ENCODE results near the gene TAF4B. TPM values are rescaled to one million over a fixed set of nuclear protein-coding genes. Genes with fewer than 3 reads are reported as not detected.
"Not testable (repeated sequence)": the region's sequence is repeated elsewhere in the genome, so short reads cannot be mapped to it uniquely, and the experiment has no call there.

TAF4B gene
- total and polyA plus RNA-seq, 4 donors = 1.6 to 5.9 (median 2.4) TPM

DNA sequence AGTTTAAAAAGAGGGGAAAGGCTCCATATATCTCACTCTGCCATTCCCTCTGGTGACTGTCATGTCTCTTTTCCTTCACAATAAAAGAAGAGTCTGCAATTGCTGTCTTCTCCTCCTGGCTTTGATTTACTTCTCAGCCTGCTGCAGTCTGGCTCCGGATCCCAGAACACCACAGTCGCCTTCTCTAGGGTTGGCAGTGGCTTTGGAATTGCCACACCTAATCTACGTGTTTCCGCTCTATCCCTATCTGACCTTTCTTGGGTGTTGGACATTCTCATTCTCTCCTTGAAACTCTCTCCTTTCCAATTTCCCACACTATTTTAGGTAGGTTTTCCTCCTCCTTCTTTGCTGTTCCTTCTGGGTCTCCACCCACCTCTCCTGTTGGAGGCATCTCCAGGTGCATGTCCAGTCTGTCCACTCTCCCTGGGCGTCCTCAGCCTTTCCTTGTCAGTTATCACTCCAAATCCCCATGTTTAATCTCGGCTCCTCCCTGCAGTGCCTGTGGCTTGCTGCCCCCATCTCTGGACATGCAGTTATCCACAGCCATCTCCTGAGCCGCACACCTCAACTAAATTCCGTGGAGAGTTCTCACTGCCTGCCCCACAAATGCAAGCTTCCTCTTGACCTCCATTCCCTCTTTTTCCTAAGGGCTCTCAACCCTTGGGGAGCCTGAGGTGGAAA, 209.3 kb downstream of the TAF4B start:
- no peak for DNase-seq
- no peak overlapping the region for H3K27ac ChIP-seq (ENCODE audit: low read depth in 1 of 2, low read length in 1 of 2)
- TF ChIP-seq, protein P1, sequence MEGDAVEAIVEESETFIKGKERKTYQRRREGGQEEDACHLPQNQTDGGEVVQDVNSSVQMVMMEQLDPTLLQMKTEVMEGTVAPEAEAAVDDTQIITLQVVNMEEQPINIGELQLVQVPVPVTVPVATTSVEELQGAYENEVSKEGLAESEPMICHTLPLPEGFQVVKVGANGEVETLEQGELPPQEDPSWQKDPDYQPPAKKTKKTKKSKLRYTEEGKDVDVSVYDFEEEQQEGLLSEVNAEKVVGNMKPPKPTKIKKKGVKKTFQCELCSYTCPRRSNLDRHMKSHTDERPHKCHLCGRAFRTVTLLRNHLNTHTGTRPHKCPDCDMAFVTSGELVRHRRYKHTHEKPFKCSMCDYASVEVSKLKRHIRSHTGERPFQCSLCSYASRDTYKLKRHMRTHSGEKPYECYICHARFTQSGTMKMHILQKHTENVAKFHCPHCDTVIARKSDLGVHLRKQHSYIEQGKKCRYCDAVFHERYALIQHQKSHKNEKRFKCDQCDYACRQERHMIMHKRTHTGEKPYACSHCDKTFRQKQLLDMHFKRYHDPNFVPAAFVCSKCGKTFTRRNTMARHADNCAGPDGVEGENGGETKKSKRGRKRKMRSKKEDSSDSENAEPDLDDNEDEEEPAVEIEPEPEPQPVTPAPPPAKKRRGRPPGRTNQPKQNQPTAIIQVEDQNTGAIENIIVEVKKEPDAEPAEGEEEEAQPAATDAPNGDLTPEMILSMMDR (IDR thresholded peaks at IDR 0.05; ENCODE audit: control extremely low read depth, extremely low read depth) = no peak
- peaks cover 0 to 1% (median 0%) of the 10 kb centered on the region in 4 donors for H3K9me3 ChIP-seq (ENCODE audit: control insufficient read depth in 4 of 4, insufficient read depth in 3 of 4, low read length in 3 of 4)
- no peaks in the 10 kb centered on the region for H3K36me3 ChIP-seq (ENCODE audit: control insufficient read depth in 4 of 4, insufficient read depth in 4 of 4, low read length in 4 of 4)
- H3K27me3 ChIP-seq (ENCODE audit: control insufficient read depth in 3 of 3, insufficient read depth in 3 of 3, low read length in 2 of 3) = no peaks in the 10 kb centered on the region
- H3K4me1 ChIP-seq (ENCODE audit: control insufficient read depth in 5 of 5, insufficient read depth in 5 of 5, low read length in 5 of 5) = peaks cover 0 to 3% (median 0%) of the 10 kb centered on the region in 5 donors
- no peak overlapping the region for H3K9ac ChIP-seq (ENCODE audit: insufficient read depth in 1 of 2, low read length in 2 of 2)
- no peak for ATAC-seq (ENCODE audit: insufficient read depth, low FRiP score)
- 86 to 89% methylated on average over 8 of the region's 8 CpGs for WGBS, 2 donors
- no peak overlapping the region for H3K4me3 ChIP-seq

DNA sequence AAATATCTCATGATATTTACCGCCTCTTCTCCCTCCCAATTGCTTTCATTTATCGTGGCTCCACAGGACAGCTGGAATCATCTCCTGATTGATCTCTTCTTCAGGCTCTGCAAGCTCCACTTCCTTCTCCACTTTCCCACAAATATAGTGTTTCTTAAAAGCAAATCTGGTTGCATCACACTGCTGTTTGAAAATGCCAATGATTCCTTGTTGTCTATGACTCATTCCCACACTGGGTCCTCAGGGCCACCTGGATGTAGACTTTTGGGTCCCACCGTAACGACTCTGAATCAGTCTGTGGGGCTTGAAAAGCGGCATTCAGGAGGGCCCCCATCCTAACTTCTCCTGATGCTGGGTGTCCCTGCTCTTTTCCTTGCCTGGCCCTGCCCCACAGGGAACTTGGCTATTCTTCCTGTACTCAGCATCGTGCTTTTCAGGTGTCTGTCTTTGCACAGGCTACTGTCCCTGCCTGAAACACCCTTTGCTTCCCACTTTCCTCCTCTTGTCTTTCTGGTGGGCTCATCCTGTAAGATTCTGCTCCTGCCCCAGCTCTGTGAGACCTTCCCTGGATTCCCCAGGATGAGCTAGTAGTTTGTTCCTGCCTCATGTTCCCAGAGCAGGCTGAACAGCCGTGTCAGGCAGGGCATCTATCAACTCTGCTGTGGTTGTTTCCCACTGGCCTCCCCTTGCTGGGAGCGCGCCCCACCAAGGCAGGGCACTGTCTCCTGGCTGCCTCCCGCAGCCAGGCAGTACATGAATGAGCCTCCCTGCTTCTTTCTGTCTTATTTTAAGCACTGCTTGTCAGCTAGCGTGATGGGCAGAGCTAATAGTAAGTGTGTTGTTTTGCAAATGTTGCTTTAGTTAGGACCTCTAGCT, 210.2 kb downstream of the TAF4B start:
- WGBS, 2 donors = 78 to 84% methylated on average over 11 of the region's 11 CpGs
- no peak overlapping the region for H3K4me3 ChIP-seq
- no peaks in the 10 kb centered on the region for H3K36me3 ChIP-seq (ENCODE audit: control insufficient read depth in 4 of 4, insufficient read depth in 4 of 4, low read length in 4 of 4)
- ATAC-seq (ENCODE audit: insufficient read depth, low FRiP score) = no peak
- no peak for DNase-seq
- TF ChIP-seq, protein P1 (IDR thresholded peaks at IDR 0.05; ENCODE audit: control extremely low read depth, extremely low read depth) = no peak
- no peaks in the 10 kb centered on the region for H3K27me3 ChIP-seq (ENCODE audit: control insufficient read depth in 3 of 3, insufficient read depth in 3 of 3, low read length in 2 of 3)
- H3K9me3 ChIP-seq (ENCODE audit: control insufficient read depth in 4 of 4, insufficient read depth in 3 of 4, low read length in 3 of 4) = peaks cover 0 to 1% (median 0%) of the 10 kb centered on the region in 4 donors
- peaks cover 0 to 3% (median 2%) of the 10 kb centered on the region in 5 donors for H3K4me1 ChIP-seq (ENCODE audit: control insufficient read depth in 5 of 5, insufficient read depth in 5 of 5, low read length in 5 of 5)
- H3K9ac ChIP-seq (ENCODE audit: insufficient read depth in 1 of 2, low read length in 2 of 2) = no peak overlapping the region
- no peak overlapping the region for H3K27ac ChIP-seq (ENCODE audit: low read depth in 1 of 2, low read length in 1 of 2)

DNA sequence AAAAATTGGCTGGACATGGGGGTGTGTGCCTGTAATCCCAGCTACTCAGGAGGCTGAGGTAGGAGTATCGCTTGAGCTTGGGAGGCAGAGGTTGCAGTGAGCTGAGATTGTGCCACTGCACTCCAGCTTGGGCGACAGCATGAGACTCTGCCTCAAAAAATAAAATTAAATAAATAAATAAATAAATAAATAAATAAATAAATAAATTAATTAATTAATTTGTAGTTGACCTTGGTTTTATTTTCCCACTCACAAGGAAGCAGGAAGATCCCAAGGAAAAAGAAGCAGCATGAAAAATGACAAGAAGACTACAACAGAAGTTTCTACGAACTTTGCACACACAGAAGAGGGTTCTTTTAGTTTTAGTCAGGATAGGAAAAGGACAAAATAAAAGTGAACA, 211.4 kb downstream of the TAF4B start:
- H3K27ac ChIP-seq (ENCODE audit: low read depth in 1 of 2, low read length in 1 of 2); H3K9ac ChIP-seq (ENCODE audit: insufficient read depth in 1 of 2, low read length in 2 of 2); ATAC-seq (ENCODE audit: insufficient read depth, low FRiP score); H3K9me3 ChIP-seq (ENCODE audit: control insufficient read depth in 4 of 4, insufficient read depth in 3 of 4, low read length in 3 of 4); DNase-seq; H3K4me3 ChIP-seq; H3K4me1 ChIP-seq (ENCODE audit: control insufficient read depth in 5 of 5, insufficient read depth in 5 of 5, low read length in 5 of 5); H3K36me3 ChIP-seq (ENCODE audit: control insufficient read depth in 4 of 4, insufficient read depth in 4 of 4, low read length in 4 of 4); H3K27me3 ChIP-seq (ENCODE audit: control insufficient read depth in 3 of 3, insufficient read depth in 3 of 3, low read length in 2 of 3): not testable (repeated sequence)
- 96 to 97% methylated on average over 3 of the region's 3 CpGs for WGBS, 2 donors

DNA sequence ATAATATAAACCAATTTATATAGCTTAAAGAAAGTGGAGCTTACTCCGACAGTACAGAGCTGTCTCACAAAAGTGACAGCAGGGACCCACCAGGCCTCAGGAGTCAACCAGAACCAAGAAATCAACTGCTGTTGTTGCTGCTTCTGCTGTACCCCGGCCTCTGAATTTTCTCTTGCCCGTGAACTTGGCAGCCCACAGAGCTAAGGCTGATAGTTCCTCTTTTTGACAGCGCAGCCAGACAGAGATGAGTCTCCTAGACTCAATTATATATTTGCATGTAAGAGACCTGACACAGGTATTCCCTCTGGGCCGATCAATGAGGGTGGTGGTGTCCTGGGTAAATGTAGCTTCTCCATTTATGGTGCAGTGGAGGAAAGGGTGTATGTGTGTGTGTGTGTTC, 212.7 kb downstream of the TAF4B start:
- WGBS, 2 donors = 64 to 83% methylated on average over 5 of the region's 5 CpGs
- TF ChIP-seq, protein P1 (IDR thresholded peaks at IDR 0.05; ENCODE audit: control extremely low read depth, extremely low read depth) = no peak
- peaks cover 0 to 11% (median 2%) of the 10 kb centered on the region in 5 donors for H3K4me1 ChIP-seq (ENCODE audit: control insufficient read depth in 5 of 5, insufficient read depth in 5 of 5, low read length in 5 of 5)

More for the DNA sequence above, 212.7 kb downstream of the TAF4B start:
- Histone ChIP-seq H3K4me3 (no peak overlapping the region), H3K9me3 (ENCODE audit: control insufficient read depth in 4 of 4, insufficient read depth in 3 of 4, low read length in 3 of 4) (peaks cover 0 to 1% (median under 1%) of the 10 kb centered on the region in 4 donors), H3K27me3 (ENCODE audit: control insufficient read depth in 3 of 3, insufficient read depth in 3 of 3, low read length in 2 of 3) (no peaks in the 10 kb centered on the region), H3K27ac (ENCODE audit: low read depth in 1 of 2, low read length in 1 of 2) (no peak overlapping the region), H3K36me3 (ENCODE audit: control insufficient read depth in 4 of 4, insufficient read depth in 4 of 4, low read length in 4 of 4) (no peaks in the 10 kb centered on the region), H3K9ac (ENCODE audit: insufficient read depth in 1 of 2, low read length in 2 of 2) (no peak overlapping the region)
- DNase-seq (no peak), ATAC-seq (ENCODE audit: insufficient read depth, low FRiP score) (no peak)
